SK-N-SH (cell line): ENCODE data around the gene ZSWIM3. TPM values are rescaled to one million over a fixed set of nuclear protein-coding genes. Genes with fewer than 3 reads are reported as not detected.

Experiments
- CTCF ChIA-PET: fragments of 300-600, 350-600 bp; formaldehyde crosslinking; extraction: SDS; loops from one replicate; lab custom pipeline; 2021; lab: Yijun Ruan, JAX
- POLR2A ChIA-PET: fragments of 350-600 bp; sonication (Branson Sonifier 250); formaldehyde crosslinking; extraction: SDS; loops from one replicate; lab custom pipeline; 2020; ENCODE audit warnings: antibody characterized with exemption, inconsistent platforms; lab: Yijun Ruan, JAX
- DNase-seq: peaks from one replicate; pipeline ENCODE4 v3.0.0; 2012
- H2AFZ ChIP-seq: fragments of 200-600 bp; sonication (generic); 2 replicates; pipeline ENCODE4 v1.8.1; 2016; ENCODE audit warnings: antibody characterized with exemption, mild to moderate bottlenecking, low read depth
- H3F3A ChIP-seq: fragments of 200-600 bp; sonication (generic); replicated peaks from 2 replicates; pipeline ENCODE3; 2016; ENCODE audit warnings: antibody characterized with exemption, mild to moderate bottlenecking; ENCODE audit not compliant: insufficient read depth
- H3K27ac ChIP-seq, 2 experiments: fragments of 200-500 bp in 1 of 2; fragments of 200-600 bp in 1 of 2; sonication (Bioruptor generic) in 1 of 2; sonication (generic), shearing (Covaris generic) in 1 of 2; 2 replicates each; pipeline versions ENCODE4 v1.5.1 to v1.6.1; 2014 to 2016; ENCODE audit warnings: low read depth in 2 of 2, inconsistent platforms in 1 of 2, low read length in 1 of 2, mild to moderate bottlenecking in 1 of 2, mixed read lengths in 1 of 2
- H3K27me3 ChIP-seq: fragments of 200-600 bp; sonication (generic), shearing (Covaris generic); 2 replicates; pipeline ENCODE4 v1.6.1; 2016; ENCODE audit warnings: mixed run types; ENCODE audit not compliant: insufficient read depth
- H3K36me3 ChIP-seq, 2 experiments: fragments of 200-500 bp in 1 of 2; fragments of 200-600 bp in 1 of 2; sonication (Bioruptor generic) in 1 of 2; sonication (generic) in 1 of 2; replicated peaks in 1 of 2; 2 replicates each; pipeline versions ENCODE3 to v1.5.1; 2014 to 2016; ENCODE audit warnings: low read length in 1 of 2, mild to moderate bottlenecking in 1 of 2; ENCODE audit not compliant: insufficient read depth in 2 of 2, control insufficient read depth in 1 of 2
- H3K4me1 ChIP-seq, 2 experiments: fragments of 200-500 bp in 1 of 2; fragments of 200-600 bp in 1 of 2; sonication (Bioruptor generic) in 1 of 2; sonication (generic), shearing (Covaris generic) in 1 of 2; 2 replicates each; pipeline versions ENCODE4 v1.5.1 to v1.6.1; 2014 to 2016; ENCODE audit warnings: low read depth in 1 of 2, low read length in 1 of 2, mixed run types in 1 of 2; ENCODE audit not compliant: insufficient read depth in 2 of 2, control insufficient read depth in 1 of 2
- H3K4me2 ChIP-seq: fragments of 200-600 bp; sonication (generic), shearing (Covaris generic); 2 replicates; pipeline ENCODE4 v1.6.1; 2017; ENCODE audit warnings: mixed run types
- H3K4me3 ChIP-seq, 2 experiments: fragments of 200-500 bp in 1 of 2; fragments of 200-600 bp in 1 of 2; sonication (Bioruptor generic) in 1 of 2; sonication (generic), shearing (Covaris generic) in 1 of 2; 2 replicates each; pipeline versions ENCODE4 v1.5.1 to v1.8.1; 2014 to 2016; ENCODE audit warnings: low read depth in 2 of 2, inconsistent platforms in 1 of 2, low read length in 1 of 2, mild to moderate bottlenecking in 1 of 2, mixed read lengths in 1 of 2, moderate library complexity in 1 of 2
- H3K79me2 ChIP-seq: fragments of 200-600 bp; sonication (generic); 2 replicates; pipeline ENCODE4 v1.8.1; 2017; ENCODE audit warnings: mild to moderate bottlenecking; ENCODE audit not compliant: insufficient read depth
- H3K9ac ChIP-seq: fragments of 200-600 bp; sonication (generic); 2 replicates; pipeline ENCODE4 v1.6.1; 2017; ENCODE audit warnings: mixed run types
- H3K9me2 ChIP-seq: fragments of 200-600 bp; sonication (generic); 2 replicates; pipeline ENCODE4 v1.6.1; 2017; ENCODE audit warnings: mixed run types
- H3K9me3 ChIP-seq: fragments of 200-600 bp; sonication (generic); 2 replicates; pipeline ENCODE4 v1.6.1; 2017; ENCODE audit warnings: mixed run types, mild to moderate bottlenecking, moderate library complexity
- H4K20me1 ChIP-seq: fragments of 200-600 bp; sonication (generic); 2 replicates; pipeline ENCODE4 v1.6.1; 2017; ENCODE audit warnings: mild to moderate bottlenecking, mixed run types; ENCODE audit not compliant: insufficient read depth
- CHD2 ChIP-seq: fragments of 150-350 bp; IDR thresholded peaks from 2 replicates; pipeline ENCODE4 v1.6.1; 2018; ENCODE audit warnings: low read length; ENCODE audit not compliant: partially characterized antibody
- CTCF ChIP-seq: fragments of 200-600 bp; sonication (generic); IDR thresholded peaks from 2 replicates; pipeline ENCODE4 v1.6.1; 2017; ENCODE audit warnings: antibody characterized with exemption, mild to moderate bottlenecking, moderate library complexity
- ELF1 ChIP-seq: IDR thresholded peaks from 2 replicates; pipeline ENCODE4 v1.4.0; 2012
- FOXM1 ChIP-seq: IDR thresholded peaks from 2 replicates; pipeline ENCODE4 v1.4.0; 2012; ENCODE audit warnings: low read depth, mild to moderate bottlenecking
- JUND ChIP-seq: IDR thresholded peaks from 2 replicates; pipeline ENCODE4 v1.4.0; 2012
- MAX ChIP-seq: IDR thresholded peaks from 2 replicates; pipeline ENCODE4 v1.4.0; 2012; ENCODE audit warnings: low read depth
- MEF2A ChIP-seq: IDR thresholded peaks from 2 replicates; pipeline ENCODE4 v1.4.0; 2012; ENCODE audit warnings: low read depth, borderline replicate concordance
- MXI1 ChIP-seq: IDR thresholded peaks from 2 replicates; pipeline ENCODE4 v1.6.1; 2012; ENCODE audit warnings: mild to moderate bottlenecking, low read depth, low read length, improper control_type of control experiment
- NFIC ChIP-seq: IDR thresholded peaks from 2 replicates; pipeline ENCODE4 v1.4.0; 2012; ENCODE audit warnings: borderline replicate concordance
- NRF1 ChIP-seq: IDR thresholded peaks from 2 replicates; pipeline ENCODE4 v1.6.1; 2012; ENCODE audit warnings: low read depth, mild to moderate bottlenecking, low read length
- PBX3 ChIP-seq: IDR thresholded peaks from 2 replicates; pipeline ENCODE4; 2012
- RAD21 ChIP-seq: IDR thresholded peaks from 2 replicates; pipeline ENCODE4 v1.6.1; 2012; ENCODE audit warnings: mild to moderate bottlenecking, low read length
- RXRA ChIP-seq: IDR thresholded peaks from 2 replicates; pipeline ENCODE4 v1.4.0; 2012; ENCODE audit warnings: low read depth, mild to moderate bottlenecking, borderline replicate concordance
- TAF1 ChIP-seq: IDR thresholded peaks from 2 replicates; pipeline ENCODE4 v1.6.1; 2012; ENCODE audit warnings: low read depth, mild to moderate bottlenecking, low read length, moderate library complexity, borderline replicate concordance
- TCF12 ChIP-seq: IDR thresholded peaks from 2 replicates; pipeline ENCODE4 v1.4.0; 2012
- YY1 ChIP-seq: IDR thresholded peaks from 2 replicates; pipeline ENCODE4 v1.4.0; 2012; ENCODE audit warnings: low read depth, mild to moderate bottlenecking
- ZBTB33 ChIP-seq: IDR thresholded peaks from 2 replicates; pipeline ENCODE4 v1.4.0; 2012; ENCODE audit warnings: low read depth, borderline replicate concordance
- WGBS: methylation state at CpG from one replicate; pipeline ENCODE4 v1.1.6; 2017; ENCODE audit warnings: low lambda C conversion rate; 5-methylcytosine and 5-hydroxymethylcytosine counted together
- polyA plus RNA-seq, 3 experiments: library from polyadenylated mRNA; depleted of rRNA; stranded (reverse); fragments of >200 nt; gene quantifications; 2 replicates each; pipeline ENCODE4 v1.2.3, GENCODE V29; 2012

ZSWIM3 gene
- polyA plus RNA-seq, 1 of the 3 experiments (the other 2 are of a cell fraction) = 2.3 TPM

- peak within 1 kb of the TSS; percentile 86 to 91 for H3K27ac ChIP-seq
- H3K9ac ChIP-seq = peak within 1 kb of the TSS; percentile 72
- TF ChIP-seq NFIC (no peak), ELF1 (no peak), TCF12 (no peak), MAX (no peak), PBX3 (0 out of 2 replicates have a peak, but pooled peaks have one; percentile 10), MEF2A (no peak), YY1 (no peak), JUND (no peak), CHD2 (peak; percentile 43), NRF1 (0 out of 2 replicates have a peak, but pooled peaks have one; percentile 27), TAF1 (peak; percentile 72; the same call in 1 of the 2 replicates), FOXM1 (no peak), RXRA (no peak), ZBTB33 (peak; percentile 68; the same call in 1 of the 2 replicates), RAD21 (no peak), MXI1 (0 out of 2 replicates have a peak, but pooled peaks have one; percentile 18), CTCF (no peak)
- H3K4me3 ChIP-seq = peak within 1 kb of the TSS; percentile 68 to 85
- peak; percentile 93 for DNase-seq
- H2AFZ ChIP-seq = peak within 1 kb of the TSS; percentile 80
- no peaks in the 10 kb centered on the region for H4K20me1 ChIP-seq
- H3F3A ChIP-seq = peaks cover 15% of the 10 kb centered on the region
- peaks cover 23% of the 10 kb centered on the region; the same call in 1 of the 2 replicates for H3K79me2 ChIP-seq
- H3K9me3 ChIP-seq = no peaks in the 10 kb centered on the region
- peaks cover 8 to 31% of the 10 kb centered on the region in 2 experiments; a peak in 3 of 4 replicates for H3K4me1 ChIP-seq
- 26% methylated on average over 15 of the region's 35 CpGs for WGBS
- no peaks in the 10 kb centered on the region for H3K9me2 ChIP-seq
- CTCF ChIA-PET = interaction anchor here (1.2 to 1.6 kb wide), 2 partner anchors 9 to 34 kb away, joined by 5 to 8 read pairs; no protein-coding TSS in a partner anchor
- no peaks in the 10 kb centered on the region for H3K27me3 ChIP-seq
- POLR2A ChIA-PET = interaction anchor here (0.5 to 1.4 kb wide), 10 partner anchors 13 to 1660 kb away, joined by 3 to 5 read pairs (median 4); partner anchors contain the start of genes DNTTIP1, UBE2C and WFDC3
- peak within 1 kb of the TSS; percentile 97 for H3K4me2 ChIP-seq
- H3K36me3 ChIP-seq = peaks cover 3 to 4% of the 10 kb centered on the region in 2 experiments
Measured at GRCh38 chr20:45833030-45833882, 24.2 kb upstream of the ZSWIM3 start, which contains the start of gene SNX21. Gene SNX21, plus strand, starts transcription at chr20:45833799. Its CDS starts 121 bp downstream, at chr20:45833920.
